PC-9 (cell line): Measurements from ENCODE around the gene PLEKHG5. TPM values are rescaled to one million over a fixed set of nuclear protein-coding genes. Genes with fewer than 3 reads are reported as not detected.

ENCODE experiments used
- BruUV-seq: library from RNA; stranded (reverse); fragments of 400-500 nt; replicated peaks from 2 replicates; lab custom pipeline; 2021; lab: Mats Ljungman, UMichigan
- CTCF ChIA-PET: fragments of 300-600 bp; sonication (Branson Sonifier 250); formaldehyde crosslinking; loops from one replicate; lab custom pipeline; 2022; ENCODE audit warnings: antibody characterized with exemption; lab: Charles Lee
- POLR2A ChIA-PET: fragments of 300-600 bp; sonication (Branson Sonifier 250); formaldehyde crosslinking; loops from one replicate; lab custom pipeline; 2022; ENCODE audit warnings: antibody characterized with exemption; ENCODE audit not compliant: unreplicated experiment; lab: Charles Lee
- DNase-seq, 2 experiments: peaks; one replicate each; pipeline versions ENCODE4 v3.0.0 to v3.0.0-alpha.2; 2015 to 2022; ENCODE audit warnings: mixed read lengths in 1 of 2
- H2AFZ ChIP-seq: fragments of 200-600 bp; sonication (generic); 2 replicates; pipeline ENCODE4 v1.8.1; 2017; ENCODE audit warnings: antibody characterized with exemption
- H3F3A ChIP-seq: fragments of 200-600 bp; sonication (generic); 2 replicates; pipeline ENCODE4 v1.8.1; 2017; ENCODE audit warnings: antibody characterized with exemption, mild to moderate bottlenecking, low read depth; ENCODE audit not compliant: insufficient read depth
- H3K27ac ChIP-seq: fragments of 200-600 bp; sonication (generic); 2 replicates; pipeline ENCODE4 v1.6.1; 2016; ENCODE audit warnings: mixed run types
- H3K27me3 ChIP-seq: fragments of 200-600 bp; sonication (generic); 2 replicates; pipeline ENCODE4 v1.6.1; 2016; ENCODE audit warnings: low read depth, mixed run types; ENCODE audit not compliant: insufficient read depth
- H3K36me3 ChIP-seq: fragments of 200-600 bp; sonication (generic); 2 replicates; pipeline ENCODE4 v1.6.1; 2016; ENCODE audit warnings: low read depth, mixed run types
- H3K4me1 ChIP-seq: fragments of 200-600 bp; sonication (generic); replicated peaks from 2 replicates; pipeline ENCODE4 v1.6.1; 2016; ENCODE audit warnings: mixed run types; ENCODE audit not compliant: insufficient read depth
- H3K4me2 ChIP-seq: fragments of 200-600 bp; sonication (generic); 2 replicates; pipeline ENCODE4 v1.6.1; 2017; ENCODE audit warnings: mixed run types
- H3K4me3 ChIP-seq: fragments of 200-600 bp; sonication (generic); 2 replicates; pipeline ENCODE4 v1.6.1; 2016; ENCODE audit warnings: mixed run types
- H3K79me2 ChIP-seq: fragments of 200-600 bp; sonication (generic); 2 replicates; pipeline ENCODE4 v1.6.1; 2017; ENCODE audit warnings: low read depth, mixed run types
- H3K9me2 ChIP-seq: fragments of 200-600 bp; sonication (generic); 2 replicates; pipeline ENCODE4 v1.8.1; 2017; ENCODE audit warnings: mild to moderate bottlenecking; ENCODE audit not compliant: insufficient read depth
- H3K9me3 ChIP-seq: fragments of 200-600 bp; sonication (generic); 2 replicates; pipeline ENCODE4 v1.8.1; 2016; ENCODE audit warnings: low read depth; ENCODE audit not compliant: insufficient read depth
- H4K20me1 ChIP-seq: fragments of 200-600 bp; sonication (generic); 2 replicates; pipeline ENCODE4 v1.8.1; 2017; ENCODE audit not compliant: insufficient read depth
- CTCF ChIP-seq: fragments of 200-600 bp; sonication (generic); conservative IDR thresholded peaks from 2 replicates; pipeline ENCODE4 v1.6.1; 2017; ENCODE audit warnings: mixed run types, antibody characterized with exemption, mild to moderate bottlenecking, moderate library complexity
- EZH2 ChIP-seq: fragments of 200-600 bp; sonication (generic); IDR thresholded peaks from 2 replicates; pipeline ENCODE4 v1.8.0; 2017; ENCODE audit warnings: antibody characterized with exemption, low read depth
- intact Hi-C: fragments of 100-400 bp; cut with micrococcal nuclease; formaldehyde crosslinking; loops from one replicate; pipeline ENCODE4 v1.10.0; 2022; ENCODE audit not compliant: unreplicated experiment
- total RNA-seq: library from RNA; stranded (reverse); gene quantifications from 2 replicates; pipeline ENCODE4 v1.2.3, GENCODE V29; 2021

Gene PLEKHG5
- total RNA-seq, 1 experiment from 2014 or later, result 11.3 TPM

DNA sequence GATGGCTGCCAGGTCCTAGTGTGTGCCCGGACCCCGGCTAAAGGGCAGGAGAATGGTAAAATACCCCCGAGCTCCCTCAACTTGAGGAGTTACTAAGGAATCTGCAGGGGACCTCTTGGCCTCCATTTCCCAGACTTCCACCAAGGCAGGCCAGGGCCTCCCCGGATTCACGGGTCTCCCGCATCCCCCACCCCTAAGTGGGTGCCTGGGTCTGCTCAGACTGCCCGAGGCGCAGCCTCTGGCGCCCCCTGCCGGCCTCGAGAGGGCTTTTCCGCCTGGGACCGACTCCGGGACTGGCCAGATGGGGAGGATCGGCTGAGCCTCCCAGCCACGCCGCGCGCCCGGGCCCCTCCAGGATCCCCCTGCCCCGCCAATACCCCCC, 1.7 kb downstream of the PLEKHG5 start:
- DNase-seq, result peak in 1 of 2 experiments; percentile 79
- peak overlapping the region; percentile 89; the same call in 1 of the 2 replicates for H3K27ac ChIP-seq
- TF ChIP-seq CTCF (peak; percentile 91), EZH2 (no peak)
- H3K9me2 ChIP-seq, result no peaks in the 10 kb centered on the region
- H2AFZ ChIP-seq, result peak overlapping the region; percentile 90
- ChIA-PET CTCF (interaction anchor here (1.0 to 1.4 kb wide), 2 partner anchors 49 to 127 kb away, joined by 3 read pairs; no protein-coding TSS in a partner anchor), POLR2A (interaction anchor here (0.6 kb wide), 1 partner anchor 112 kb away, joined by 4 read pairs; no protein-coding TSS in a partner anchor)
- H3K79me2 ChIP-seq, result no peaks in the 10 kb centered on the region
- no peaks in the 10 kb centered on the region for H3K36me3 ChIP-seq
- intact Hi-C loops, result loop anchor here (2.0 to 5.0 kb wide), 5 partner anchors 23 to 242 kb away; partner anchors contain the start of gene KLHL21
- no peaks in the 10 kb centered on the region for H3K9me3 ChIP-seq
- no peaks in the 10 kb centered on the region for H4K20me1 ChIP-seq
- peak overlapping the region; percentile 98 for H3K4me2 ChIP-seq
- peaks cover 12% of the 10 kb centered on the region; the same call in 1 of the 2 replicates for H3F3A ChIP-seq
- H3K4me3 ChIP-seq, result peak overlapping the region; percentile 89
- H3K4me1 ChIP-seq, result peaks cover 19% of the 10 kb centered on the region
- no TSS peak for BruUV-seq
- H3K27me3 ChIP-seq, result no peaks in the 10 kb centered on the region

GRCh38 chr1:6489383-6489765, 2.1 kb downstream of the PLEKHG5 start:
- BruUV-seq, result no TSS peak
- intact Hi-C loops, result loop anchor here (2.0 to 5.0 kb wide), 2 partner anchors 23 to 242 kb away; no protein-coding TSS in a partner anchor
- TF ChIP-seq CTCF (no peak), EZH2 (no peak)
- peaks cover 19% of the 10 kb centered on the region for H3K4me1 ChIP-seq
- H4K20me1 ChIP-seq, result no peaks in the 10 kb centered on the region
- peak overlapping the region; percentile 98 for H3K4me2 ChIP-seq
- H3K9me2 ChIP-seq, result no peaks in the 10 kb centered on the region
- H3K9me3 ChIP-seq, result no peaks in the 10 kb centered on the region
- no peak for DNase-seq
- H3K79me2 ChIP-seq, result no peaks in the 10 kb centered on the region
- H2AFZ ChIP-seq, result no peak overlapping the region
- POLR2A ChIA-PET, result interaction anchor here (0.6 kb wide), 1 partner anchor 50 kb away, joined by 3 read pairs; no protein-coding TSS in a partner anchor
- H3K27ac ChIP-seq, result no peak overlapping the region
- H3K4me3 ChIP-seq, result peak overlapping the region; percentile 89; the same call in 1 of the 2 replicates
- no peaks in the 10 kb centered on the region for H3K27me3 ChIP-seq
- no peaks in the 10 kb centered on the region for H3K36me3 ChIP-seq
- CTCF ChIA-PET, result interaction anchor here (1.0 to 1.4 kb wide), 3 partner anchors 49 to 243 kb away, joined by 3 read pairs; no protein-coding TSS in a partner anchor
- H3F3A ChIP-seq, result peaks cover 12% of the 10 kb centered on the region; the same call in 1 of the 2 replicates

DNA sequence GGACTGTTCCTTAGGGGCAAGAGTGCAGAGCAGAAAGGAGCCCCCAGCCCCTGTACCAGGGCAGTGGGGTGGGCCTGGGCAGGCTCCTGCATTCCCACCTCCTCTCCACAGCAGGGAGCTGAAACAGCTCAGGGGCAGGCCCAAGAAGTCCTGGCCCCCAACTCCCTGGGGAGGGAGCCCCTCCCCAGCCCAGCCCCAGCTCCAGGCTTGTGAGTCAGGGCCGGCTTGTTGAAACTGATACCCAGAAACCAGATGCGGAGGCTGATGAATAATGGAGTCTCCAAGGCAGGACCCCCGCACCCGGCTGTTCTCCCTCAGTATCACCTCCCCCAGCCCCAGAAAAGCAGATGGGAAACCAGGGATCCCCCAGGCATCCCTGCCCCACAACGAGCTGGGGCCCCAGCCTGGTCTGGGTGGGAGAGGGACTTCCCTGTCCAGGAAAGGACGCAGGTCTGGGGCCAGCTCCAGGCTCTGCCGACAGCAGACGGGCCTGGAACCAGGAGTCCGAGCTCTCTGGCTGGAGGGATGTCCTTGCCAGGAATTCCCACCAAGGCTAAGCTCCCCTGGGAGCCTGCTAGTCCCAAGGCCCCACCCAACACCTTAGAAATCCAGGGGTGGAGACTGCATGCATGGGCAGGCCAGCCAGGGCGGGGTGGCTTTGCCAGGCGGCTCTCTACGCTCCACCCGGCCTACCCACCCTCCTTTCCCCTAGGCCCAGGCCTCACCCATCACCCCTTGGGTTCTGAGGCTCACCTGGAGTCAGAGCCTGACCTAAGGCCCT, 2.7 kb downstream of the PLEKHG5 start:
- Histone ChIP-seq H3K9me2 (no peaks in the 10 kb centered on the region), H3K27me3 (no peaks in the 10 kb centered on the region), H3K79me2 (no peaks in the 10 kb centered on the region), H3K36me3 (no peaks in the 10 kb centered on the region), H3K4me1 (peaks cover 19% of the 10 kb centered on the region), H2AFZ (no peak overlapping the region), H3K9me3 (no peaks in the 10 kb centered on the region), H4K20me1 (no peaks in the 10 kb centered on the region), H3F3A (peaks cover 12% of the 10 kb centered on the region; the same call in 1 of the 2 replicates), H3K4me2 (peak overlapping the region; percentile 98), H3K4me3 (peak overlapping the region; percentile 89; the same call in 1 of the 2 replicates), H3K27ac (no peak overlapping the region)
- peak in 1 of 2 experiments; percentile 73 for DNase-seq
- ChIA-PET POLR2A (interaction anchor here (0.6 to 0.7 kb wide), 2 partner anchors 50 to 1633 kb away, joined by 3 read pairs; no protein-coding TSS in a partner anchor), CTCF (interaction anchor here (0.6 to 1.4 kb wide), 7 partner anchors 24 to 242 kb away, joined by 3 to 8 read pairs (median 3); partner anchors contain the start of genes HES2 and ZBTB48)
- no TSS peak for BruUV-seq
- TF ChIP-seq CTCF (no peak), EZH2 (no peak)
- intact Hi-C loops, result loop anchor here (2.0 to 5.0 kb wide), 2 partner anchors 24 to 241 kb away; no protein-coding TSS in a partner anchor
